Right ventricle myocardium inferior (tissue), 1 donor: Measurements from ENCODE around the gene H6PD. TPM values are rescaled to one million over a fixed set of nuclear protein-coding genes. Genes with fewer than 3 reads are reported as not detected.
A peak's percentile ranks its signal among the peaks of the same experiment; 100 is the strongest.

ENCODE experiments used
- ATAC-seq: fragments of 200-7000 bp; cut with Tn5 transposase; one replicate; pipeline ENCODE4 v1.9.1; 2020; ENCODE audit warnings: mild to moderate bottlenecking, moderate library complexity
- DNase-seq: peaks from one replicate; pipeline ENCODE4 v3.0.0; 2021; ENCODE audit errors: missing footprints
- intact Hi-C: fragments of 100-400 bp; cut with DNase I; formaldehyde crosslinking; loops from one replicate; pipeline ENCODE4 v1.11.0; 2022
- total RNA-seq: library from RNA; stranded (reverse); fragmentation: NEBNext Ultra II Directional; extraction: Animal tissue kit (Norgen Biotek cat#: 25700); gene quantifications from one replicate; pipeline ENCODE4 v1.2.1, GENCODE V29; 2021
- donor health status: DM: no; HTN: yes; CAD: no; lungs with severe emphysema.

H6PD gene
- total RNA-seq, 1 donor from 2014 or later = 18.7 TPM

- no peak for ATAC-seq
- intact Hi-C loops = no loop called here
- no peak for DNase-seq
Observed at GRCh38 chr1:9202240-9202870, 32.2 kb upstream of the H6PD start.

GRCh38 chr1:9203511-9203982 is 31.0 kb upstream of the H6PD start:
- DNase-seq (no peak), ATAC-seq (no peak)
- intact Hi-C loops = no loop called here

- ATAC-seq (no peak), DNase-seq (no peak)
- intact Hi-C loops = no loop called here
Observed at GRCh38 chr1:9204156-9204720, 30.3 kb upstream of the H6PD start.

DNA sequence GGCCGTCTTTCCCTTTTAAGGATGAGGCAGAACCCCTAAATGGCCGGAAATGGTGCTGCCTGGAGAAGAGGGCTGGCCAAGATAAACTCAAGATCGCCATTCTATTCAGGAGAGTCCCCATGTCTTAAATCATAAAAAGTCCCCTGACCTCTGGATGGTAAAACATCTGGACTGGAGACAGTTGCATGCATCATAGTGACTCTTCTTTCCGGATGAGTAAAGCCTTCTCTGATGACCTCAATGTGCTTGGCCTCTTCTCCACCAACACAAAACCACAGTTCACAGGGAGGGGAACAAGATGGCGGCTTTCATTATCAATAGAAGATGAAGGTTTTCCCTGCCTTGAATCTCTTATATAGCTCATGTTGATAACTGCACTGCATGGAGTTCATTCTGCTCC is 27.5 kb upstream of the H6PD start:
- intact Hi-C loops = no loop called here
- ATAC-seq = no peak
- no peak for DNase-seq

DNA sequence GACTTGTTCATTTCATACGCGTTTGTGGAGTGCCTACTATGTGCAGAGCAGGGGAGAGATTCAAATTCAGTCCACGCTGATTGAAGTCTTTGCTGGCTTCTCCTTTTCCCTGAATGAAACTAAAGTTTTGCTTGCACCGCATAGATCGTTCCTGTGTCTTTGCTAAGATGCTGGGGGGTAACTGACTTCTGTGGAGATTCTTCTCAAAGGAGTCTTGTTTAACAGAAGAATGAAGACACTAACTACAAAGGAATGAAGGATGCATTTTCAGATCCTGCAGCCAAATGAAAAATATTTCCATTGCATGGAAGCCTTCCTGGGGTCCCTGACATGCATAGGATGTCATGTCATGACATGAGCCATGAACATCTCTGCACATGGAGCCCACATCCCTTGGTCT is 26.9 kb upstream of the H6PD start:
- DNase-seq = no peak
- no peak for ATAC-seq
- intact Hi-C loops = no loop called here

- intact Hi-C loops = no loop called here
- no peak for DNase-seq
- no peak for ATAC-seq
Observed at GRCh38 chr1:9211291-9211811, 23.2 kb upstream of the H6PD start.

DNA sequence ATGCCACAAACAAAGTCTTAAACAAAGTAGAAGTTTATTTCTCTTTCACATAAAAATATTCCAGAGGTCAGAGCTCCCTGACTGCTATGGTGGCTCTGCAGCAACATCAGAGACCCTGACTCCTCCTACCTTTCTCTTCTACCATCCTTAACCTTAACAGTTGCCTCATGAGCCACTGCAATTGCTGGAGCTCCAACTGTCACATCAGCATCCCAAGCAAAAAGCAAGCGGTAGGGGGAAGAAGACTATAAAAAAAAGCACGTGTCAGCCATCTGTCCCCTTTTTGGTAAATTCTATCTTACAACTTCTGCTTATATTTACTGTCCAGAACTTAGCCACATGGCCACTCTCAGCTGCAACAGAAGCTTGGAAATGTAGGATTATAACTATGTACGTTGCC is 21.8 kb upstream of the H6PD start:
- no peak for DNase-seq
- intact Hi-C loops = no loop called here
- ATAC-seq = no peak

DNA sequence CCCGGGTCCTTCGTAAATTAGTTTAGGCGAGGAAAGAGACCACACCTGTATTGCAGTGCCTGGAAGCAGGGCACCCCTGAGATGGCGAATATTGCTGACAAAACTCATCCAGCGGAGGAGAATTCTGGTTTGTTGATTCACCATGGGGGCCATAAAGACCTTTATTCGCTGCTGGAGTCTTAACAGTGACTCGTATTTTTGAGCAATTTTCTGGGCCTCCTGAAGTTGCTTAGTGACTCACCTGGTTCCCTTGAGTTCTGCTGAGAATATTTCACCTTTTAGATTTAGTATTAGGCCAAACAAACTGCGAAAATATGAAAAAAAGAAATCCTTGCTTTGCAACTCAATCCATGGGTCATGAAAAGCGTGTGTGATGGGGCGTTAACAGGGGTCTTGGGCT is 20.6 kb upstream of the H6PD start:
- no peak for ATAC-seq
- DNase-seq = no peak
- intact Hi-C loops = no loop called here

DNA sequence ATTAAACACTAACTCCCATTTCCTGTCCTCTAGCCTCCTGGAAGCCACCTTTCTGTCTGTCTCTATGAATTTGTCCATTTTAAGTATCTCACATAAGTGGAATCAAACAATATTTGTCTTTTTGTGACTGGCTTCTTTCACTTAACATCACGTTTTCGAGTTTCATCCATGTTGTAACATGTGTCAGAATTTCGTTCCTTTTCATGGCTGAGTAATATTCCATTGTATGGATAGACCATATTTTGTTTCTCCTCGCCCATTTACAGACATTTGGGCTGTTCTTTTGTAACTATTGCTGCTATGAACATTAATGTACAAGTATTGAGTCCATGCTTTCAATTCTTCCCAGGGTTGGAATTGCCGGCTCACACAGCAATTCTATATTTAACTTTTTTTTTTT is 15.7 kb upstream of the H6PD start:
- DNase-seq = no peak
- no peak for ATAC-seq
- intact Hi-C loops = no loop called here

DNA sequence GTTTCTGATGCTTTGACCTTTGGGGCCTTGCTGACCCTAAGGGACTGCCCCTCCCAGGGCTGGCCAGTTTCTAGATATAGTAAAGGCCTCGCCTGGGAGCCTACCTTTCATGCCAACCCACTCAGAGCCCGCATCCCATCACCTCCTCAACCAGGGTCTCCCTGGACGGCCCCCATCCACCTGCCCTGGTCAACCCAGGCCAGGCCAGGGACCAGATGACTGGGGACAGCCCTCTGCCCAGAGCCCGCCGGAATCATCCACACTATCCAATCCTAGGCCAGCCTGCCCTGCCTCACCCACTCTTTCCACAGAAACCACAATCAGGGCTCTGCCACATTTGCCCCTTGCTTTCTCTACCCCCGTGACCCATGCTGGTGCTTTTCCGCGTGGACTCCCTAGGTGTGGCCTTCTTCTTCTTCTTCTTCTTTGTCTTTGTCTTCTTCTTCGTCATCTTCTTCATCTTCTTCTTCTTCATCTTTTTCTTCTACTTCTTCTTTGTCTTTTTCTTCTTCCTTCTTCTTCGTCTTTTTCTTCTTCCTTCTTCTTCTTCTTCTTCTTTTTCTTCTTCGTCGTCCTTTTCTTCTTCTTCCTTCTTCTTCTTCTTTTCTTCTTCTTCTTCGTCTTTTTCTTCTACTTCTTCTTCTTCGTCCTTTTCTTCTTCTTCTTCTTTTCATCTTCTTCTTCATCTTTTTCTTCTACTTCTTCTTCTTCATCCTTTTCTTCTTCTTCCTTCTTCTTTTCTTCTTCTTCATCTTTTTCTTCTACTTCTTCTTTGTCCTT is 11.5 kb upstream of the H6PD start:
- intact Hi-C loops = no loop called here
- DNase-seq (no peak), ATAC-seq (no peak)

- ATAC-seq (no peak), DNase-seq (no peak)
- intact Hi-C loops = no loop called here
Observed at GRCh38 chr1:9224664-9225410, 9.7 kb upstream of the H6PD start.

GRCh38 chr1:9225411-9225785 is 9.2 kb upstream of the H6PD start:
- no peak for ATAC-seq
- DNase-seq = no peak
- intact Hi-C loops = no loop called here

DNA sequence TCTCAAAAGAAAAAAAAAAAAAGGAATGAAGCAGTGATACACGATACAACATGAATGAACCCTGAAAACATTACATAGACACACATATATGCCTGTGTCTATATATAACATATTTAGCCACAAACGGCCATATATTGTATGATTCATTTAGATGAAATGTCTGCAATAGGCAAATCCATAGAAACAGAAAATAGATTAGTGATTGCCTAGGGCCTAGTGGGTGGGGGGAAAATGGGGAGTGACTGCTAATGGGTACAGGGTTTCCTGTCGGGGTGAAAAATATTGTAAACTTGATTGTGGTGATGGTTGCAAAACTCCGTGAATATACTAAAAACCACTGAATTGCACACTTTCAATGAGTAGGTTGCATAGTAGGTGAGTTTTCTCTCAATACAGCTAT is 6.0 kb upstream of the H6PD start:
- intact Hi-C loops = no loop called here

DNA sequence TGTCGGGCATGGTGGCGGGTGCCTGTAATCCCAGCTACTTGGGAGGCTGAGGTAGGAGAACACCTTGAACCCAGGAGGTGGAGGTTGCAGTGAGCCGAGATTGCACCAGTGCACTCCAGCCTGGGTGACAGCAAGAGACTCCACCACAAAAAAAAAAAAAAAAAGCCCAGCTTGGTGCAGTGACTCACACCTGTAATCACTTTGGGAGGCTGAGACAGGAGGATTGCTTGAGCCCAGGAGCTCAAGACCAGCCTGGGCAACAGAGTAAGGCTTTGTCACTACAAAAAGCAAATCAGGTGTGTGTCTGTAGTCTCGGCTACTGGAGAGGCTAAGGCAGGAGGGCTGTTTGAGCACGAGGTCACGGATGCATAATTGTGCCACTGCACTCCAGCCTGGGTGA is 5.0 kb upstream of the H6PD start:
- intact Hi-C loops = no loop called here
- ATAC-seq = no peak
- DNase-seq = no peak

More for the DNA sequence above, 6.0 kb upstream of the H6PD start:
- DNase-seq (no peak), ATAC-seq (no peak)

DNA sequence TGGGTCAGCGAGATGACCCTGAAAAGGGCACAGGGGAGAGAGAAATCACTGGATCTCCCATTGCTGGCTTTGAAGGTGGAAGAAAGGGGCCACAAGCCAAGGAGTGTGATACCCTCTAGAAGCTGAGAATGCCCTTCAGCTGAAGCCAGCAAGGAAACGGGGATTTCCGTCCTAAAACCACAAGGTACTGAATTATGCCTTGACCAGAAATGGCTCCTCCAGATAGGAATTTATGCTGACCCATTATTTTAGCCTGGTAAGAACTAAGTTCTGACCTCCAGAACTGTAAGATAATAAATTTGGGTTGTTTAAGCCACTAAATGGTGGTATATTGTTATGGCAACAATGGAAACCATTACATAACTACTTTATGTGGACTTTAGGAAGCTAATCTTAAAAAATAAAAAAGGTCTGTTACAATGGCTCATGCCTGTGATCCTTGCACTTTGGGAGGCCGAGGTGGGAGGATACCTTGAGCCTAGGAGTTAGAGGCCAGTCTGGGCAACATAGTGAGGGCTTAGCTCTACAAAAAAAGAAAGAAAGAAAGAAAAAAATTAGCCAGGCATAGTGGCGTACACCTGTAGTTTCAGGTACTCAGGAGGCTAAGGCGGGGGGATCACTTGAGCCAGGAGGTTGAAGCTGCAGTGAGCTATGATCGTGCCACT is 3.6 kb upstream of the H6PD start:
- intact Hi-C loops = loop anchor here (5.0 kb wide), 1 partner anchor 104 kb away; the partner anchor contains the start of gene GPR157
- ATAC-seq (no peak), DNase-seq (no peak)

DNA sequence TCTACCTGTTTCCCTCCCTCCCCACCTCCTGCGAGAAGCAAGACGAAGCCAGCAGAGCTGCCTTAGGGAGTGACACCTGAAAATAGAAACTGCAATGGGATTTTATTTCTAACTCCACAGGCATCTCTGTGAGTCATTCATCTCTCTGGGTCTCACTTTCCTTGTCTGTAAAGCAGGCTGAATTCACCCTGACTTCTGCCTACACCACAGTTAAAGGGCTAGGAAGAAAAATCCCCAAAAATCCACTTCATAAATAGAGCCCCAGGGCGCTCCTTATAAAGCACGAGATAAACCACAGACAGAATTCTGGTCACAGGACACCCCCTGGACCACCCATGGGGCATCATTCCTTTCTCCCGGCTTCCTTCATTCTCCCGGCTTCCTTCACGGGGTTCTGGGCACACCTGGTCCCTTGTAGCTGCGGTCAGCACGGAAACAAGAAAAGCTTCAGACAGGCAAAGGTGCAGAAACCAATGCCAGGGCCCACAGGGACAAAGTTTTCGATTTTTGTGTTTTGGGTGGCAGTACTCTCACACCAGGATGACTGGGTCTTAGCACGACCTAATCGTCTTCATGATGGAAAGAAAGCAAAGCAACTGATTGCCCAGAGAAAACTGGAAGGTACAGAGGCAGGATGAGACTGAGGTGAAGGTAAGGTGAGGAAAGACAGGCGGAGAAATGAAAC is 2.8 kb upstream of the H6PD start:
- ATAC-seq = no peak
- no peak for DNase-seq
- intact Hi-C loops = loop anchor here (5.0 kb wide), 1 partner anchor 104 kb away; the partner anchor contains the start of gene GPR157

DNA sequence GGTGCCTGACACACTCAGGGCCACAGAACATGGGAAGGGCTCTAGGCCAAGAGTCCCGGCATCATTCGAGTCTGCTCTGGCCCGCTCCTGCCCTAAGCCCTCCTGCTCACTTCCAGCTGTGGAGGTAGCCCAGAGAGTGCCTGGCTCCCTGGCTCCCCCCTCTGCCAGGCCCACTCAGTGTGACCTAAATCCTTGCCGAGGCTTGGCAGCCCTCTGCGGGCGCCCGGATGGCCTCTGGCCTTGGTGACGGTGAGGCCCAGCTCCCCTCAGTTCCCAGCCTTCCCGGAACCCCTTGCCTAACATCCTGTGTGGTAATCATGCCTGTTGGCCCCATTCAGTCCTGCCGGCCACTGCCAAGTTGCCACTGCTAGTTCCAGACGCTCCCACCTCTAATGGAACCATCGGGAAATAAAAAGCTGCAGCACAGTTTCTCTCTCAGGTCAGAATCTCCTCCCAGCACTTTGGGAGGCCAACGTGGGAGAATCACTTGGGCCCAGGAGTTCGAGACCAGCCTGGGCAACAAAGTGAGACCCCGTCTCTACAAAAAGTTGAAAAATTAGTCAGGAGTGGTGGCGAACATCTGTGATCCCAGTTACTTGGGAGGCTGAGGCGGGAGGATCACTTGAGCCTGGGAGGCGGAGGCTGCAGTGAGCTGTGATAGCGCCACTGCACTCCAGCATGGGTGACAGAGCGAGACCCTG is 1.2 kb upstream of the H6PD start:
- ATAC-seq (peak; percentile 81), DNase-seq (peak; percentile 92)
- intact Hi-C loops = loop anchor here (5.0 kb wide), 1 partner anchor 106 kb away; the partner anchor contains the start of gene GPR157

DNA sequence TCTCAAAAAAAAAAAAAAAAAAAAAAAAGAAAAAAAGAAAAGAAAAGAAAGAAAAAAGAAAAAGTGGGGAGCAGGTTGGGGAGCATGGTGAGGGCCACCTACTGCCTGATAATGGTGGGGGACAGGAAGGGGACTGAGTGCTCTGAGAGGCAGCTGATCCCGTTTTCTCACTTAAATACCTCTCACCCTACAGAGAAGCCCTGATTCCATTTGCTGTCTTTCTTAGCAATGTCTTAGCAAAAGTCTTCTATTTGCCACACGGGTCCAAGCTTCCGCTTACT is 692 bp upstream of the H6PD start:
- DNase-seq = no peak
- intact Hi-C loops = loop anchor here (2.0 to 5.0 kb wide), 2 partner anchors 17 to 107 kb away; partner anchors contain the start of gene GPR157
- ATAC-seq = no peak
